Measurements from ENCODE around the gene NCCRP1.

NCCRP1 gene

GRCh38 chr19:39166571-39167391 lies 30.0 kb upstream of the NCCRP1 start:
- DNase-seq, result no peak

- DNase-seq, result no peak
Observed at GRCh38 chr19:39167461-39168257, 29.1 kb upstream of the NCCRP1 start.

GRCh38 chr19:39168258-39169142 lies 28.3 kb upstream of the NCCRP1 start:
- no peak for DNase-seq

GRCh38 chr19:39169143-39169810 lies 27.5 kb upstream of the NCCRP1 start:
- DNase-seq, result no peak

GRCh38 chr19:39170386-39171231 lies 26.2 kb upstream of the NCCRP1 start:
- no peak for DNase-seq

GRCh38 chr19:39171479-39172465 lies 25.0 kb upstream of the NCCRP1 start:
- no peak for DNase-seq

- no peak for DNase-seq
Observed at GRCh38 chr19:39172700-39173501, 23.9 kb upstream of the NCCRP1 start.

- no peak for DNase-seq
Observed at GRCh38 chr19:39173502-39173991, 23.2 kb upstream of the NCCRP1 start.

- DNase-seq, result no peak
Observed at GRCh38 chr19:39174142-39174541, 22.6 kb upstream of the NCCRP1 start.

GRCh38 chr19:39174558-39175544 lies 21.9 kb upstream of the NCCRP1 start:
- no peak for DNase-seq

GRCh38 chr19:39175564-39175963 lies 21.2 kb upstream of the NCCRP1 start:
- DNase-seq, result no peak

GRCh38 chr19:39177110-39177699 lies 19.6 kb upstream of the NCCRP1 start:
- no peak for DNase-seq

- no peak for DNase-seq
Observed at GRCh38 chr19:39177736-39178135, 19.0 kb upstream of the NCCRP1 start.

GRCh38 chr19:39178296-39179006 lies 18.3 kb upstream of the NCCRP1 start:
- no peak for DNase-seq

GRCh38 chr19:39179754-39180153 lies 17.0 kb upstream of the NCCRP1 start:
- no peak for DNase-seq

GRCh38 chr19:39180749-39181148 lies 16.0 kb upstream of the NCCRP1 start:
- DNase-seq, result no peak
